Fibroblast of the conjunctiva (primary cell): ENCODE measurements around the gene NGRN.
"Not testable (repeated sequence)": the region's sequence is repeated elsewhere in the genome, so short reads cannot be mapped to it uniquely, and the experiment has no call there.

Experiments used
- DNase-seq: peaks from one replicate; pipeline ENCODE4 v3.0.0-alpha.2; 2010; ENCODE audit warnings: low read depth

The NGRN gene

DNA sequence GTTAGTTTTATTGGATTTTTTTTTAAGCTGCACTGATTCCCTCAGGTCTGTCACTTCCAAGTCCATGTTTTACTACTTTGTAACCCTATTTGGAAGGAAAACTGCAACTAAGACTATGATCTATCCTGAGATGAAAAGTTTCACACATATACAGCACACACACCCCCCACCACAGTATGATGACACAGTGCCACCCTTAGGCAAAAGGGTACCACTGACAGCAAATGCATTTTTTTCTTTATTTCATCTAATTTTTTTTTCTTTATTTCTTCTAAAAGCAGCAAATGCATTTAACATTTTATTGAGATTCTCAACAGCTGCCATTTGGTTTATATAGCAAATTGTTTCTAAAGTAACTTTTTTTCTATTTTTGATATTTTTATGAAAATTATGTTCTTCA lies 21.2 kb downstream of the NGRN start:
- DNase-seq = peak; percentile 32

DNA sequence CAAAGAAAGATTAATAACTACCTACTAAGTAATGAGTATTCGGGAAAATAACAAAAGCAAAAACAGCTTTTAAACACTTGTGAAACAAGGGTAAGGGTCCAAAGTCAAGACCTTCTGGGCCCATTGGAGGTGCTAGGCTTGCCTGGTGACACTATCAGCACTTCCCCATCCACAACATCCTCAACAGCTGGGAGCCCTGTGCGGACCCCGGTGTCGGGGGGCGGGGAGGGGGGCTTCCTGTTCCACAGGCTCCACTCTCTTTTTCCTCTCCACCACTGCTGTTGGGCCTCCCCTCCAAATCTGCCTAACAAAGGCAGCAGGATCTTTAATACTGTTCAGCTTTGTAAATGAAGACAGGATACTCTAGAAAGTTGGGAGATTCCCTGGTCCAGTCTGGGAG lies 21.6 kb downstream of the NGRN start:
- DNase-seq = no peak

DNA sequence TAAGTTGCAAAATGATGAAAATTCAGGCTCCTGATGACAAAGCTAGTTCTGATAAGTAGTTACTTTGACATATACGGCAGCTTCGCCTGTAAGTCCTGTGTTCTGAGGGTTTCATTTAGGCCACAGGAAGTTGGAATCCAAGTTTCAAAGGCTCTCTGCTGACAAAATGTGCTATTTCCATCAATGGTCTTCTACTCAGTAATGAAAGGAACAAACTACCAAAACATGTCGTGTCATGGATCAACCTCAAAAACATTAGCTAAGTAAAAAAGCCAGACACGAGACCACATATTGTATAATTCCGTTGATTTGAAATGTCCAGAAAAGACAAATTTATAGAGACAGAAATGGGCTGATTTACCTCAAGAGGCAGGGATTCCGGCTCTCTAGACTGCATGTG lies 22.5 kb downstream of the NGRN start:
- no peak for DNase-seq

DNA sequence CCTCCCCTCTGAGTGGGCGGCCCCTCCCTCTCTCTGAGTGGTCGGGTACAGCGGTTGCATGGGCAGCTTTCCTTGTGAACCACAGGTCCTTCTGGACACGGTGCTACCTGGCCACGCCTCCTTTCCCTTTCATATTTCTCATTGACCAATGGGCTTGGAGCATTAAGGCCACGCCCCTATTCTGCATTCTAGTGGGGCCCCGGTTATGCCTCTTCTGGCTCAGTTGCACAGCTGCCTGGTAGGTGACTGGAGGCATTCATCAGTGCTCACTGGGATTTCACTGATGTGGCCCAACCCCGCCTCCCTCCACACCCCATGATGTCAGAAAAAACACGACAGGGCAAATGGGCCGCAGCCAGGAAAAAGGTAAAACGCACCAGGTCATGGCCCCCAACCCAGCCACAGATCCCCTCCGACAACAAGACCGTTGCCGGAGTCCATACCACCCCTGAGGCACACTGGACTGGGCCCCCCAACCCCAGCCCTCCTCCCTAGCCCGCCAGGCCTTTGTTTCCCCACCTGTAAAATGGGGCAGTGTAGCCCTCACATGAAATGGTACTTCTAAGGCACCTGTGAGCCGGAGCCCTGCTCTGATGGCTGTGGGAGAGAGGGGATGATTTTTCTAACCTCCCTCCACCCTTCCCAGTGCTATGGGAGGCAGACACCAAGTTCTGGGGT lies 26.3 kb downstream of the NGRN start:
- DNase-seq = no peak

DNA sequence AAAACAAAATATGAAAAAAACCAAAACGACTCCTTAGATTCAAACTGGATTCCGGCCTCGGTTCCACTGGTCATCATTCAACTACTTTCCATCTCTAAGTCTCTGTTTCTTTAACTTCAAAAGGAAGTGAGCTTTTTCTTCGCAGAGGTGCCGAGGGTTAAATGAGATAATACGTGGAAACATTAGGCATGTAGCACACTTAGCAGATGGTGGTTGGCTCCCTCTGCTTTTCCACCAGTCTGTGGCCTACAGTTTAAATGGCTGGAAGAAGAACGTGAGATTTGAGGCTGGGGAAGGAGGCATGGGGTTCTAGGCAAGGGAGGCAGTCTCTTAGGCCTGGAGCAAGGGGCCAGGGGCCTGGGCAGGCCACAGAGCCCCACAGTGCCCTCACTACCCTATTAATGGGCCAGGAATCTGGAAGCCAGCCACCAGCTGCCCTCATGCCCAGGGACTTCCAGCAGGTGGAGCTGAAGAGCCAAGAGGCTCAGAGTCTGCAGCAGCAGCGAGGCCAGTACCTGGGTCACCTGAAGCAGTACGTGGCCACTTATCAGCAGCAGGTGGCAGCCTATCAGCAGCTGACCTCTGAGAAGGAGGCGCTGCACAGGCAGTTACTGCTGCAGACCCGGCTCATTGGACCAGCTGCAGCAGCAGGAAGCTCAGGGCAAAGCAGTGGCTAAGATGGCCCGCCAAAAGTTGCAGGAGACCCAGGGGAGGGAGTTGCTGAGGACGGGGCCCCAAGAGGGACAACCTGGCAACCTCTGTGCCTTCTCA lies 27.8 kb downstream of the NGRN start:
- DNase-seq = not testable (repeated sequence)

DNA sequence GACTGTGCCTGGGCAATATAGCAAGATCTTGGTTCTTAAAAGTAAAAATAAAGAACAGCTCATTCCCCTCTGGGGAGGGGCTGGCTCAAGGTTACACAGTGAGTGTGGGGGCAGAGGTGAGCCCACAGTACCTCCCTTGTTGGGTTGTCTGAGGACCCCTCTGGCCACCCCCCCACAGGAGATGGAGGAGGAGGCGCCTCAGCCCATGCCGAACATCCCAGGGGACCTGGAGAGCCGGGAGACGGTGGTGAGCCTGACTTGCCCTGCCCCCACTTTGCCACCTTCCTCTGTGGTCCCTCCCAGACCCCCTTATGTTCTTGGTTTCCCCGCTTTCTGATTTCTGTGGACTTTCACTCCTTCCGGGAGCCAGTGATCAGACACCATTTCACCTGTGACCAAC lies 28.7 kb downstream of the NGRN start:
- DNase-seq = no peak

DNA sequence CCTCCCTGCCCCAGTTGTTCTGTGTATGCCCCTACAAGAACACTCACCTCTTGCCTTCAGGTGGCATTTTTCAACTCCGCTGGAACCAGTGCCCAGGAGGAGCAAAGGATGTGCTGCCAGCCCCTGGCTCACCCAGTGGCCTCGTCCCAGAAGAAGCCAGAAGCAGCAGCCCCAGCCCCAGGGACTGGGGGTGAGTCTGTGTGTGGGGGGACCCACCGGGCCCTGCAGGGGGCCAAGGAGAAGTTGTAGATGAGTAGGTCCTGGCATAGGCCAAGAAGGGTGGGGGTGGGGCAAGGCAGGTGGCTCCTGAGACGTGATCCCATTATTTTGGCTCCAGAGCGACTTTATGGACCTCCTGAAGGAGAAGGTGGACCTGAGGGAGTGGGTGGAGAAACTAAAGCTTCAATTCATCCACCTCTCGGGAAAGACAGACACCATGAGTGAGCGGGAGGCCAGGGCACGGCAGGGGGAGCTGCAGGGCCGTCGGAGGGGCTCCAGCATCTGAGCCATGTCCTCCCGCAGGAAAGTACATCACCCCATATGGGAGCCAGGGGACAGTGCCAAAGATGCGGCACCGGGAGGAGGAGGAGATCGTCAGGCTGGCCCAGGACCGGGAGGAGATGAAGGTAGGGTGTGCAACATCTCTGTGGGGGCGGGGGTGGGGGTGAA lies 29.3 kb downstream of the NGRN start:
- DNase-seq = no peak

DNA sequence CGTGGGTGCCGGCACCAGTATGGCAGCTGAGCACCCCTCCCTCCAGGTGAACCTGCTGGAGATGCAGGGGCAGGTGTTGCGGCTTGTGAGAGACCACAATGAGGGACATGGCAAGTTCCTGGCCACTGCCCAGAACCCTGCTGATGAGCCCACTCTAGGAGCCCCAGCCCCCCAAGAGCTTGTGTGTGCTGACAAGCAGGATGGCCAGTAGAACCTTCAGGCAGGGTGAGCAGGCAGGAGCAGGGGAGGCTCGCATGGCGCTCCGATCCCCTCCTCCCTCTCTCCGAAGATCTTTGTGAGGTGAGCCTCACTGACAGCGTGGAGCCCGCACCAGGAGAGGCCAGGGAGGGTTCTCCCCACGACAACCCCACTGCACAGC lies 29.8 kb downstream of the NGRN start:
- DNase-seq = no peak

DNA sequence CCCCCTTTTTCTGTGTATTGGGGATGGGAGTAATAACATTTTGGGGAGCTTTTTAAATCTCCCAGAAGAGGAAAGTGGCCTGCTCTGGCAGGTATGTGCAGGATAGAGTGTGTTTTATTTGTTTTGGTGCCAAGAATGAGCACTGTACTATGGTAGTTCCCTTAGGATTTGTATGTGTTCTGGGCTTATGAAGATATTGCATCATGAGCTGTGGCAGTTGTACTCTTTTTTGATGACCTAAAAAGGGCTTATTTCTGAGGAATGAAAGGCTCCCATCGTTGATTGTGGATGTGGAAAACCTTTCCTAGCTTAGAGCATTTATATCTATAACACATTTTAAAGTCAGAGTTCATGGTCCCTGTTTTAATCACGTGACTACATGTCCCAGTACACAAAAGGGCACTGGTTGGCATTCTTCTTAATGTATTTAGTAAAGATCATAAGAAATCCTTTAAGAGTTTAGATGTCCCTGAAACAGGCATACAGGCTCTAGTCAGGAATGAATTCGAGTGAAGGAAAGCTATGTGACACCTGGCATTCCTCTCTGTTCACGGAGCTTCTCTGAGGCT lies 30.9 kb downstream of the NGRN start:
- not testable (repeated sequence) for DNase-seq

DNA sequence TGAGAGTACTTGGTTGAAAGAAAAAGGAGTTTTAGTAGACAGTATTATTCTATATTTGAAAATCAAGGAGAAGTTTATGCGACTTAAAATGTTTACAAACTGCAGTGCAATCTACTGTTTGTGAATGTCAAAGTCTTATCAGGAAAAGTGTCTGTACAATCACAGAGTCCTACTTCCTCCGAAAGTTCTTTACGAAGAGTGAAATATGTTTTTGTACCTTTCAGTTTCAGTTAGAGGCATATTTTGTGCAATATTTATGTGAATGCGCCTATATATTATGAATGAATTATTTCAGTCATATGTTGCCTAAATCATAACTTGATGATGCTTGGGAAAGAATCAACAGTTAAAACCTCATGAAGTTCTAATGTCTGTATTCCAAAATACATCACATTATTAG lies 31.5 kb downstream of the NGRN start:
- DNase-seq = no peak

DNA sequence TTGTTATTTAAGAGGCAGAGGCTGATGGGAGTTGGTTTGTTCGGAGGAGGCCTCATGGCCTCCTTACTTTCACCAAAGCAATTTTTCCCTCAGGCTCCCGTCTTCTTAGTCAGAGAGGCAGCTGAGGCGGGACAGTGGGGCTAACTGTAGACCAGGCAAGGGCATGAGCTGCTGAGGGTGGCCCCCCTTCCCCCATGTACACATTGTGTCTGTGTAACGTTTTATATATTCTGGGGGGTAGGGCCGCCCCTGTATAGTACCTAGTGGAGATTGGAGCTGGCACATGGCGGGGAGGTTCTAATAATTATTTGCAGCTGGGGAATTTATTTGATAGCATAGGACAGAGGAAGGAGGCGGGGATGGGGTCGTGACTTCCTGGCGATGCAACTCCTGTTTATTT lies 35.1 kb downstream of the NGRN start:
- DNase-seq = no peak

DNA sequence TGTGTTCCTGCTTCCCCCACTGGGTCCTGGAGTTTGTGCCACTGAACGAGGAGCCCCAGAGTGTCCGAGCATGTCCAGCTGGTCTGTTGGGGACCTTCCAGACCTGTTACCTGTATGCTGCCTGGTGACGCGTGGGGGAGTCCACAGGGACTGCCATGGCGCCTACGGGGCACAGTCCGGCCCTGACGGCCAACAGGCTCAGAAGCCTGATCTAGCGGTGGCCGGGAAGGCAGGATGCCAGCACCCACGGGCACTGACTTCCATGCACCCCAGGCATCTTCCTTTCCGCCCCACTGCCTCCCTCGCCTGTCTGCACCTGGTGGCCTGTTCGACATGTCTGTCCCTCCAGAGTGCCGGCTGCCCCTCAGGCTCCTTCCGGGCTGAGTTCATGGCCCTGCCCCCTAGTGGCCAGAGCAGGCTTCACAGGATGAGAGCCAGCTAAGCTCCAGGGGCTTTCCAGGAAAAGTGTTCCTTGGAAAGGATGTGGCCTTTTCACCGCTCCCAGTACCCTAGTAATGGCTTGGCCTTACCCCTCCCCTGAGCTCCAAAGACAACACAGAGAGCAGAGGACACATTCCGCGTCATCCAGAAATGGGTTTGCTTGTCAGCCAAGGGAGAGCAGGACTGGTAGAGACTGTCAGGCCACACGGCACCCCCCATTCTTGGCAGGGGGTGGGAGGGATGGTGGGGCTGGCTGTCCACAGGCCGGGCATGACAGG lies 35.7 kb downstream of the NGRN start:
- DNase-seq = no peak

DNA sequence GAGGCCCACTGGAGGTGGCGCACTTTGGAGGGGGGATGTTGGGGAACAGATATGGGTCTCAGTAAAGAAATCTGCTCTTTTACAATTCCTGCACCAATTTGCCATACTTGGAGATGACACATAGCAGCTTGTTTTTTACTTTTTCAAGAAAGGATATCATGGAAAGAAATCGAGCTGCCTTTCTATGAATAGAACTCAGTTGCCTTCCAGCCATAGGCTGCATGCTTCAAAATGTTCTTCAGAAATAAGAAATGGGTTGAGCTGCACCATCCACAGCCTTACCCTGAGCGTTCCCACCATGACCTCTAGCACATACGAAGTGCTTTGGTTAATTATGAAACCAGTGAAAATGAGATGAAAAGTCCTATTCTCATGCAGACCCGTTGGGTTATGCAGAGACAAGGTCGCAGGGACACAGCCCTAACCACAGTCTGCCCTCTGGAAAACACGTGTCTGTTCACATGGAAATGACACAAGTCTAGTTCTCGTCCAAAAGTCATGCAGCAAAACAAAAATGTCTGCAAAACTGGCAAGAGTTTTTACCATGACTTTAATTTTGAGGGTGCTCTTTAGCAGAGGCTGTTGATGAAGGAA lies 36.3 kb downstream of the NGRN start:
- no peak for DNase-seq

DNA sequence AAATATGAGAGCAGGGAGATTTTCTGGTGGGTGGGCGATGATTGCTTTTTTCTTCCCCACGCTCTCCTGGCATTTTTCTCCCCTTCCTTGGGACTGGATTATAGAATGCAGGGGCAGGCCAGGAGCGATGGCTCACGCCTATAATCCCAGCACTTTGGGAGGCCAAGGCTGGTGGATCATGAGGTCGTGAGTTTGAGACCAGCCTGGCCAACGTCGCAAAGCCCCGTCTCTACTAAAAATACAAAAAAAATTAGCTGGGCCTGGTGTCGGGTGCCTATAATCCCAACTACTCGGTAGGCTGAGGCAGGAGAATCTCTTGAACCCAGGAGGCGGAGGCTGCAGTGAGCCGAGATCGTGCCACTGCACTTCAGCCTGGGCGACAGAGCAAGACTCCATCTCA lies 39.9 kb downstream of the NGRN start:
- DNase-seq = not testable (repeated sequence)

DNA sequence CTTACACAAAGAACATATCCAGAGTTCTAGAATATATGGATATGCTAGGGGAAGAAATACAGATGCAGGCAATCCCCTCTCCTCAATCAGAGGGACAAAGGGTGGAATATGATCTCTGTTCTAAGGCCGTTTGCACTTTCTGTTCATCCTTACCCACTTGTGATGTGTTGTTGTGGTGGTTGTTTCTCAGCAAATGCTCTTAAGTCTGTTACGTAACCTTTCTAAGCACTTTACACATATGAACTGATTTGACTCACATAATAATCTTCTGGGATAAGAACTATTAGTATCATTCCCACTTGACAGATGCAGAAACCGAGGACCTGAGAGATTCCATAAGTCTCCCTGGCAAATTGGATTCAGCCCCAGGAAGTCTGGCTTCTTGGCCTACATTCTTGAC lies 40.5 kb downstream of the NGRN start:
- no peak for DNase-seq

DNA sequence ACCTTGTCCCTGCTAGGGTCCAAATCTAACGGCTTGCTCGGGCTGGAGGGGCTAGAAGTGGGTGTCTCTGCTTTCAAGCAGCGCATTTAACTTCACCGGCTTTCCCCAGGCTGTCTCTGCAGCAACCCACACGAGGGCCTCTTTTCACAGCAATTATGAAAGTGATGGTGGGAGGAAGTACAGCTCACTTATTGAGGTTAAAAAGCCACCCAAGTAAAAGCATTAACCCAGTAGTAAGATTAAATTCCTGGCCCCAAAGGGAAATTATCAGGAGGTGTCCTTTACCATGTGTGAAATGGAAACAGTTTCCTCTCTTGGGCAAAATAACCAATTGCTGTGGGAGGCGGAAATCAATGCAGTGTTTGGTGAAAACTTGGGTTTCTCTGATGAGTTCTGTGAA lies 41.1 kb downstream of the NGRN start:
- DNase-seq = no peak

DNA sequence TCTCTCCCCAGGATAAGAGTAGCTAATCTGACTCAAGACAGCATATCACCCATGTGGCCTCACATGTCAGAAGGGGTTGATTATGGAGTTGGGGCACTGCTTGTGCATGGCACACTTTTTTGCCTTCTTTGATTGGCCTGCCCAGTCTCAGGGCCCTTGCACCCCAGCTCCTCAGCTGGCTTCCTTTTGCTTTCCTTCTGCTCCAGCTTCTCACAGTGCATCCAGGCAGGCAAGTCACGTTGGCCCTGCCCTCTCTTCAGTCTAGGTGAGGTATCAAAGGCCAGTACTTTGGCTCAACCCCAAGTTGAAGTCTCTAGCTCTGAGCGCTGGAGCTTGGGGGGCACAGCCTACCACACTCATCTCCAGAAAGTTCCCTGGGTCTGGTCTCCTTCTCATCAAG lies 42.2 kb downstream of the NGRN start:
- DNase-seq = no peak

DNA sequence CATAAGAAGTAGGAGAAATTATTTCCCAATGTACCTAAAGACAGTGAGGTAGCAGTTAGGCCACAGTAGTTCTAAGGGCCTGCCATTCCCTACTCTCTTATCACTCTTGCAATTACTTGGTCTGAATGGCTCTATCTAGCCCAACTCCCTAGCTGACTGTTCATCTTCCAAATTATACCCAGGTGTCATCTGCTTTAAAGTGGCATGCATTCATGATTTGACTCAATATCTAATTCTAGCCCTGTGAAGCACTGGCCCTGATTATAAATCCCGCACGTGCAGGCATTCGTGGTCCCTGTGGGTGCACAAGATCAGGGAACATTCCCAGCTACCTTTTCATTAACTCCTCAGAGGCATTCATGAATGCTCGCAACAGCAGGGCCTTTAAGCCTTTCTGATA lies 43.5 kb downstream of the NGRN start:
- DNase-seq = no peak

DNA sequence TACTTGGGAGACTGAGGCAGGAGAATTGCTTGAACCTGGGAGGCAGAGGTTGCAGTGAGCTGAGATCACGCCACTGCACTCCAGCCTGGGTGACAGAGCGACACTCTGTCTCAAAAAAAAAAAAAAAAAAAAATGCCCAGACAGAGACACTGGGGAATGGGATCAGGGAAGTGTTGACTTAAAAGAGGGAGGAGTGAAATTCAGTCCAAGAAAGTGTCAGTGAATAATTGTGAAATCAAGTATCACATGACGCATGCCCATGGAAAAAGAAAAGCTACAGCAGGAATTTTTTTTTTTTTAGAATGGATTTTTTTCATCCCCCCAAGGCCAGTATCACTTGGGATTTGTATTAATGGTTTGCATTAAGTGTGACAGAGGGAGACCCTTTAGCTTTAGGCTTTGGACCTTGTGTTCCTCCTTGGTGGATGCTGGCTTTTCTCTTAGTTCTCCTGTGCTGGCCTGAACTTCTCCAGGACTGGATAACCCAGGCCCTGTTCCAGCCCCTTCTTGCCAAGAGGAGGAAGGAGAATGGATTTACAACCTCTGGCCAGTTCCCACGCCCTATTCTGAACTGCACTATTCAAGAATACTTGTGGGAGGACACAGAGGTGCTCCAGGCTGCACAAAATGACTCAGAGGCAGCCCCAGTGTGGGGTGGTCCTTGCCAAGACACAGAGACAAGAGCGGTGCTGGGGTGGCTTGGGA lies 50.0 kb downstream of the NGRN start:
- DNase-seq = peak; percentile 6

DNA sequence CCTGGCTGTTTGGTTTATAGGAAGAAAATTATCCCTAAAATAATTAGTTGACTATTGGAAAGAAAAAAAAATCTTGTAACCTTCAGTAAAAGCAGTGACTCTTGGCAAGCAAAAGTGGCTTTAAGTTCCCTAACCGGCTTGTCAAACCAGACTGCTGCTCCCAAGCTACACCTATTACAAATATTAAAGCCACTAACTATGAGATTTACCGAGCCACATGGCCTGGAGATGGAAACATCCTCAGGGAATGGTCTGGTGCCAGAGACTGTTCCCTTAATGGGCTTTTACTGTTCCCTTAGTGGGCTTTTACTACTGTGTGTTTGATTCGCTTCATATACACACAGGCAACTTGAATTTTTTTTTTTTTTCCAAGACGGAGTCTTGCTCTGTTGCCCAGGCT lies 50.7 kb downstream of the NGRN start:
- DNase-seq = no peak

DNA sequence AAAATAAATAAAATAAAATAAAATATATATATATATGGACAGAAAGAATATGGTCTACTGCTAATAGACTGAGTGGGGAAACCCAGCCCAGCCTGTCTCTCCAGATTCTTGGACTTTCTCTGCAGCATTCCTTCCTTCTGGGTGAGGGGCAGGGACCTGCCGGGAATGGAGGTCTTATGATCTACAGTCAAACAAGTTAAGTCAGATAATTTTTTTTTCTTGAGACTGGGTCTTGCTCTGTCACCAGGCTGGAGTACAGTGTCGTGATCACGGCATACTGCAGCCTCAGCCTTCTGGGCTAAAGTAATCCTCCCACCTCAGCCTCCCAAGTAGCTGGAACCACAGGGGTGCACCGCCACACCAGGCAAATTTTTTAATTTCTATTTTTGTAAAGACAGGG lies 53.1 kb downstream of the NGRN start:
- DNase-seq = no peak
